K562 (cell line): ENCODE results near the gene CCN5. TPM values are rescaled to one million over a fixed set of nuclear protein-coding genes. Genes with fewer than 3 reads are reported as not detected.

Source experiments
- BCL6 ChIP-seq: fragments of 250-450 bp; sonication (Bioruptor Pico); IDR thresholded peaks from 2 replicates; pipeline ENCODE4 v1.4.0; 2020
- C11orf30 ChIP-seq: fragments of 450-650 bp; IDR thresholded peaks from 2 replicates; pipeline ENCODE4 v1.6.1; 2016; ENCODE audit warnings: low read depth, mild to moderate bottlenecking
- CEBPG ChIP-seq, 3 experiments: fragments of 200-800 bp in 1 of 3; sonication (Bioruptor generic) in 1 of 3; sonication (generic) in 1 of 3; formaldehyde crosslinking in 1 of 3; IDR thresholded peaks in 2 of 3; conservative IDR thresholded peaks in 1 of 3; 2 replicates each; pipeline versions ENCODE4 v1.6.1 to v1.8.0; 2016 to 2022; ENCODE audit warnings: missing compliant biosample characterization in 2 of 3, missing genetic modification characterization in 2 of 3, mild to moderate bottlenecking in 1 of 3, missing genetic modification reagents in 1 of 3
- ESRRA ChIP-seq: fragments of 450-650 bp; IDR thresholded peaks from 2 replicates; pipeline ENCODE4 v1.6.1; 2014; ENCODE audit warnings: low read depth, mild to moderate bottlenecking, moderate library complexity, borderline replicate concordance
- HDGF ChIP-seq: fragments of 450-650 bp; IDR thresholded peaks from 2 replicates; pipeline ENCODE4 v1.6.1; 2016
- HSF4 ChIP-seq: fragments of 250-450 bp; sonication (Bioruptor Pico); IDR thresholded peaks from 2 replicates; pipeline ENCODE4 v2.1.2; 2022; ENCODE audit warnings: mild to moderate bottlenecking, moderate library complexity, borderline replicate concordance
- KHSRP ChIP-seq: fragments of 450-650 bp; IDR thresholded peaks from 2 replicates; pipeline ENCODE4 v1.6.1; 2017
- L3MBTL2 ChIP-seq: fragments of 450-650 bp; IDR thresholded peaks from 2 replicates; pipeline ENCODE4 v1.6.1; 2016; ENCODE audit warnings: mild to moderate bottlenecking, moderate library complexity
- NFYB ChIP-seq: IDR thresholded peaks from 2 replicates; pipeline ENCODE4 v1.6.1; 2011; ENCODE audit warnings: mild to moderate bottlenecking, moderate library complexity; ENCODE audit not compliant: insufficient read length; ENCODE audit errors: extremely low read depth
- POLR2AphosphoS5 ChIP-seq: IDR thresholded peaks from 2 replicates; pipeline ENCODE4 v1.6.1; 2011; ENCODE audit warnings: mild to moderate bottlenecking, low read depth, low read length, moderate library complexity; ENCODE audit not compliant: control insufficient read depth, insufficient read depth
- SP1 ChIP-seq: sonication (generic); formaldehyde crosslinking; IDR thresholded peaks from 2 replicates; pipeline ENCODE4 v1.8.1; 2022; ENCODE audit warnings: mild to moderate bottlenecking, missing genetic modification reagents
- TEAD4 ChIP-seq, 2 experiments: sonication (generic) in 1 of 2; formaldehyde crosslinking in 1 of 2; IDR thresholded peaks; 2 replicates each; pipeline versions ENCODE4 v1.6.1 to v1.8.0; 2012 to 2022; ENCODE audit warnings: borderline replicate concordance in 1 of 2, inconsistent platforms in 1 of 2, low read length in 1 of 2, mild to moderate bottlenecking in 1 of 2, missing genetic modification reagents in 1 of 2
- ZNF589 ChIP-seq: fragments of 200-800 bp; sonication (Bioruptor generic); IDR thresholded peaks from 2 replicates; pipeline ENCODE4 v1.6.1; 2016; ENCODE audit warnings: low read depth, missing genetic modification characterization, missing compliant biosample characterization
- ZNF79 ChIP-seq: fragments of 250-450 bp; sonication (Bioruptor Pico); IDR thresholded peaks from 2 replicates; pipeline ENCODE4 v1.4.0; 2020; ENCODE audit warnings: low read depth, mild to moderate bottlenecking, moderate library complexity
- polyA plus RNA-seq, 8 experiments: library from polyadenylated mRNA; depleted of rRNA in 4 of 8; stranded (reverse) in 5 of 8; unstranded in 3 of 8; fragments of >200 nt; fragmentation: Nextera tagmentation in 2 of 8; fragmentation: Illumina TruSeq in 1 of 8; extraction: Ambion mirVana in 2 of 8; extraction: Trizol in 1 of 8; gene quantifications; 2 replicates each; pipeline versions ENCODE4 v1.2.1 to v1.2.3, GENCODE V29; 2011 to 2014; ENCODE audit warnings: inconsistent platforms in 1 of 8, missing spikeins in 1 of 8
- total RNA-seq, 7 experiments: library from RNA; depleted of rRNA in 6 of 7; stranded (reverse); fragments of >200 nt in 6 of 7; fragmentation: Illumina TruSeq in 2 of 7; extraction: Trizol in 2 of 7; gene quantifications; 2 replicates each; pipeline versions ENCODE4 v1.2.1 to v1.2.3, GENCODE V29; 2011 to 2021; ENCODE audit warnings: low replicate concordance in 1 of 7
- TF ChIP-seq, protein P1 (sequence below): fragments of 450-650 bp; IDR thresholded peaks from 2 replicates; pipeline ENCODE4 v1.6.1; 2014; ENCODE audit warnings: low read depth, mild to moderate bottlenecking, moderate library complexity, borderline replicate concordance
- TF ChIP-seq, protein P2 (sequence below), 2 experiments: fragments of 450-650 bp; formaldehyde crosslinking in 1 of 2; IDR thresholded peaks; 2 replicates each; pipeline versions ENCODE4 v1.4.0 to v1.6.1; 2014 to 2020; ENCODE audit warnings: mild to moderate bottlenecking in 2 of 2, borderline replicate concordance in 1 of 2, low read depth in 1 of 2

The CCN5 gene
- total and polyA plus RNA-seq, 9 of the 15 experiments (the other 6 are each of a cell fraction or from before 2014, with no cell fraction given) = not detected

DNA sequence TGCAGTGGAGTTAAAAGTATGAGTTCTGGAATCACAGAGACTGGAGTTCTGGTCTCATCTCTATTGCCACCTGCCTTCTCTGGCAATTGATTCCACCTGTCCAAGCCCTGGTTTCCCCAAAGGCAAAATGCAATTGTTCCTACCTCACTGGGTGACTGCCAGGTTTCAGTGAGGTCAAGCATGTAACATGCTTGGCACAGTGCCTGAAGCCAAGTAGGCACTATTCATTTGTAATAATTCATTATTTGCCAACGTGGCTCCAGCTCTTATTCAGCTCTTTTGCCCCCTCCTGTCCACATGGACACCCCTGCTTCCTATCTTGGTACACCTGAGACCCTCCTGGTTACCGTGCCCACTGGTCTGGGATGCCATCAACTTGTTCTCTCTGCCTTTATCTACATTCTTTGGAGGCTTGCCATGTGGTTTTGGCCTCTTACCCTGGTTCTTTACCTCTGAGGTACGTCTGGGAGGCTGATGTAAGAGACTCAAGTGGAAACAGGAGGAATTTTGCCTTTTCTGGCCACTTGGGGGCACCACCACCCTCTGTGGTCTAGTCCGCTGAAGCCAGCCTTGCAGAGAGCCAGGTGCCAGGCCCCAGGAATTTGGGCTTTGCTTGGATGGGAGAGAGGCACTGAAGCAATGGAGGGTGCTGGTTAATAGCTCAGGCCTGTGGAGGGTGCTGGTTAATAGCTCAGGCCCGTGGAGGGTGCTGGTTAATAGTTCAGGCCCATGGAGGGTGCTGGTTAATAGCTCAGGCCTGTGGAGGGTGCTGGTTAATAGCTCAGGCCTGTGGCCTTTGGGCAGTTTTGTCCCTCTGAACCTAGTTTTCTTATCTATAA is 32.2 kb downstream of the CCN5 start (continued):
- TF ChIP-seq, protein P1, sequence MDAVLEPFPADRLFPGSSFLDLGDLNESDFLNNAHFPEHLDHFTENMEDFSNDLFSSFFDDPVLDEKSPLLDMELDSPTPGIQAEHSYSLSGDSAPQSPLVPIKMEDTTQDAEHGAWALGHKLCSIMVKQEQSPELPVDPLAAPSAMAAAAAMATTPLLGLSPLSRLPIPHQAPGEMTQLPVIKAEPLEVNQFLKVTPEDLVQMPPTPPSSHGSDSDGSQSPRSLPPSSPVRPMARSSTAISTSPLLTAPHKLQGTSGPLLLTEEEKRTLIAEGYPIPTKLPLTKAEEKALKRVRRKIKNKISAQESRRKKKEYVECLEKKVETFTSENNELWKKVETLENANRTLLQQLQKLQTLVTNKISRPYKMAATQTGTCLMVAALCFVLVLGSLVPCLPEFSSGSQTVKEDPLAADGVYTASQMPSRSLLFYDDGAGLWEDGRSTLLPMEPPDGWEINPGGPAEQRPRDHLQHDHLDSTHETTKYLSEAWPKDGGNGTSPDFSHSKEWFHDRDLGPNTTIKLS = peak; percentile 42; the same call in 1 of the 2 replicates
- TF ChIP-seq C11orf30 (no peak), POLR2AphosphoS5 (no peak), ESRRA (0 out of 2 replicates have a peak, but pooled peaks have one; percentile 16), KHSRP (no peak), TEAD4 (IDR thresholded peaks at IDR 0.05; ENCODE audit: low read length) (peak; percentile 18; the same call in 1 of the 2 replicates), TEAD4 (CRISPR knock-in tag; IDR thresholded peaks at IDR 0.05; ENCODE audit: borderline replicate concordance) (no peak), HSF4 (CRISPR knock-in tag) (no peak), HDGF (no peak), NFYB (no peak), ZNF589 (CRISPR knock-in tag) (no peak), BCL6 (CRISPR knock-in tag) (no peak), CEBPG (CRISPR knock-in tag; IDR thresholded peaks at IDR 0.05) (peak; percentile 82), CEBPG (tag; conservative IDR thresholded peaks at IDR 0.05 in 1 of 2, IDR thresholded peaks at IDR 0.05 in 1 of 2) (0 out of 4 replicates have a peak, but pooled peaks have one; percentile 28 to 34), ZNF79 (CRISPR knock-in tag) (no peak), SP1 (CRISPR knock-in tag) (no peak), L3MBTL2 (no peak)
- TF ChIP-seq, protein P2, sequence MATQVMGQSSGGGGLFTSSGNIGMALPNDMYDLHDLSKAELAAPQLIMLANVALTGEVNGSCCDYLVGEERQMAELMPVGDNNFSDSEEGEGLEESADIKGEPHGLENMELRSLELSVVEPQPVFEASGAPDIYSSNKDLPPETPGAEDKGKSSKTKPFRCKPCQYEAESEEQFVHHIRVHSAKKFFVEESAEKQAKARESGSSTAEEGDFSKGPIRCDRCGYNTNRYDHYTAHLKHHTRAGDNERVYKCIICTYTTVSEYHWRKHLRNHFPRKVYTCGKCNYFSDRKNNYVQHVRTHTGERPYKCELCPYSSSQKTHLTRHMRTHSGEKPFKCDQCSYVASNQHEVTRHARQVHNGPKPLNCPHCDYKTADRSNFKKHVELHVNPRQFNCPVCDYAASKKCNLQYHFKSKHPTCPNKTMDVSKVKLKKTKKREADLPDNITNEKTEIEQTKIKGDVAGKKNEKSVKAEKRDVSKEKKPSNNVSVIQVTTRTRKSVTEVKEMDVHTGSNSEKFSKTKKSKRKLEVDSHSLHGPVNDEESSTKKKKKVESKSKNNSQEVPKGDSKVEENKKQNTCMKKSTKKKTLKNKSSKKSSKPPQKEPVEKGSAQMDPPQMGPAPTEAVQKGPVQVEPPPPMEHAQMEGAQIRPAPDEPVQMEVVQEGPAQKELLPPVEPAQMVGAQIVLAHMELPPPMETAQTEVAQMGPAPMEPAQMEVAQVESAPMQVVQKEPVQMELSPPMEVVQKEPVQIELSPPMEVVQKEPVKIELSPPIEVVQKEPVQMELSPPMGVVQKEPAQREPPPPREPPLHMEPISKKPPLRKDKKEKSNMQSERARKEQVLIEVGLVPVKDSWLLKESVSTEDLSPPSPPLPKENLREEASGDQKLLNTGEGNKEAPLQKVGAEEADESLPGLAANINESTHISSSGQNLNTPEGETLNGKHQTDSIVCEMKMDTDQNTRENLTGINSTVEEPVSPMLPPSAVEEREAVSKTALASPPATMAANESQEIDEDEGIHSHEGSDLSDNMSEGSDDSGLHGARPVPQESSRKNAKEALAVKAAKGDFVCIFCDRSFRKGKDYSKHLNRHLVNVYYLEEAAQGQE (IDR thresholded peaks at IDR 0.05; ENCODE audit: borderline replicate concordance) = peak; percentile 21; the same call in 1 of the 2 replicates
- TF ChIP-seq, protein P2 (CRISPR knock-in tag; IDR thresholded peaks at IDR 0.05; ENCODE audit: low read depth) = no peak
